ENCODE results near the gene CROCC.
"Not testable (repeated sequence)": the region's sequence is repeated elsewhere in the genome, so short reads cannot be mapped to it uniquely, and the experiment has no call there.

The CROCC gene

DNA sequence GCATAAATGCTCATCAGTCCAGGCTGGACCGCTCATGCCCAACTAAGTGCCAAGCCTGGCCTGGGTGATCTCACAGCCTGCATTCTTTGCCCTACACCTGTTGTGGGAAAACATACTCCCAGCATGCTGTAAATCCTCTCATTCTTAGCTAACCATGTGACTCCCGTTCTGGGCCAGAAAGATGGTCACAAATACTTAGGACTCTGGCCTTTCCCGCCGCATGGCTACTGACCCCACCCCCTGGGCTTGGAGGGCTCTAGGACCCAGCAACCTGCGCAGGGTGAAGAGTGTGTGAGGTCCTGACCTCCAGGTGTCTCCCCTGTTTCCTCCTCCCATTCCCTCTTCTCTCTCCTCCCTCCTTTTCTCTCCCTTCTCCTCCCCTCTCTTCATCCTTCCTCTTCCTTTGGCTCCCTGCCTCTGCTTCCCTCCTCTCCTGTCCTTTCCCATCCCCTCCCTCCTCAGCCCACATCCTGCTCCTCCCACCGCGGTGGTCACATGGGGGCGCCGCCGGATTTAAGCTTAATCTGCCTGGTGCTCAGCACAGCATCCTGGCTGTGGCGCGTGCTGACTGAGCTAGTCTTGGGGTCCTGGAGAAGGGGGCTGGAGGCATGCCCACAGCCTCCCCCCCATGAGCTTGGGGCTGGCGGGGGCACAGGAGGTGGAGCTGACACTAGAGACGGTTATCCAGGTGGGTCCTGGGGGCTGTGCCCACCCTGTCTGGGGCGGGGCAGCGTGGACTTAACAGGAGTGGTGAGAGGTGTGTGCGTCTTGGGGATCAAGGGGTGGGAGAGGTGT is at the start of gene CROCC:
Gene CROCC, plus strand, starts transcription at position 541 of the 795 bp plus-strand sequence. Its CDS starts 88 bp downstream, at position 629.
- DNase-seq: peak; percentile 69 to 73

DNA sequence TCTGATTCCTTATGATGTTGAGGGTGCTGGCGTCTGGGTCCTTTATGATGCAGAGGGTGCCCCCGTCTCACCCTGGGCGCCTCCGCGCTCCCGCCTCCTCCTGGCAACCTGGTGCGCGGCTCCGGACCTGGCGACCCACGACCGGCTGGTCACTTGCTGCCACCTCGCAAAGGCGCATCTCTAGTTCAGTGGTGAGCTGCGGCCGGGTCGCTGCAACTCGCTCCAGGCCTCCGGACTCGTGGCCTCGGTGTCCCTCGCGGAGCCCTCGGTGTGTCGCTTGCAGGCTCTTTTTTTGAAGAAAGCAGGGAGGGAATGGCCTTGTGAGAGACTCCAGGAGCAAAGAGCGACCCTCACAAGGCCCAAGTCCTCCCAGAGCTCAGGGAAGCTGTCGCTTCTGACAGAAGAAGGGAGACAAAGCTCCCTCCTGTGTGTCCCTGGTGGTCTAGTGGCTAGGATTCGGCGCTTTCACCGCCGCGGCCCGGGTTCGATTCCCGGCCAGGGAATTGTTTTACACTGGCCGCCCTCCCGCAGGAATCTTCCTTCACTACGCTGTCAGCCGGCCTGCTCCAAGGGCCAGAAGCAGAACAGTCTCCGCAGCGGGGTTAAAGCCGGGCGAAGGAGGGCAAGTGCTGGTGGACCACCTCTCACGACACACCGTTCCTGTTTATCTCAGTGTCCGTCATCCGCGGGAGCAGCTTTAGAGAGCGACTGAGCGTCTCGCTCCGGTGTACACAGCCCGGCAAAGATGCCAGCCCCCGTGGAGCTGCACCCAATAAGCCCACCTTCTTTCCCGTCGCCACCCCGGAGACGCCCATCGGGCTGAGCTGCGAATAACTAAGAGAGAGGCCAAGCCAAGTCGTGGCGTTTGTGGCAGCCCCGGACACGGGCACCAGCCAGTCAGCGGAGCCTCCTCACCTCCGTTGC is 49.3 kb upstream of the CROCC start:
- not testable (repeated sequence) for DNase-seq

DNA sequence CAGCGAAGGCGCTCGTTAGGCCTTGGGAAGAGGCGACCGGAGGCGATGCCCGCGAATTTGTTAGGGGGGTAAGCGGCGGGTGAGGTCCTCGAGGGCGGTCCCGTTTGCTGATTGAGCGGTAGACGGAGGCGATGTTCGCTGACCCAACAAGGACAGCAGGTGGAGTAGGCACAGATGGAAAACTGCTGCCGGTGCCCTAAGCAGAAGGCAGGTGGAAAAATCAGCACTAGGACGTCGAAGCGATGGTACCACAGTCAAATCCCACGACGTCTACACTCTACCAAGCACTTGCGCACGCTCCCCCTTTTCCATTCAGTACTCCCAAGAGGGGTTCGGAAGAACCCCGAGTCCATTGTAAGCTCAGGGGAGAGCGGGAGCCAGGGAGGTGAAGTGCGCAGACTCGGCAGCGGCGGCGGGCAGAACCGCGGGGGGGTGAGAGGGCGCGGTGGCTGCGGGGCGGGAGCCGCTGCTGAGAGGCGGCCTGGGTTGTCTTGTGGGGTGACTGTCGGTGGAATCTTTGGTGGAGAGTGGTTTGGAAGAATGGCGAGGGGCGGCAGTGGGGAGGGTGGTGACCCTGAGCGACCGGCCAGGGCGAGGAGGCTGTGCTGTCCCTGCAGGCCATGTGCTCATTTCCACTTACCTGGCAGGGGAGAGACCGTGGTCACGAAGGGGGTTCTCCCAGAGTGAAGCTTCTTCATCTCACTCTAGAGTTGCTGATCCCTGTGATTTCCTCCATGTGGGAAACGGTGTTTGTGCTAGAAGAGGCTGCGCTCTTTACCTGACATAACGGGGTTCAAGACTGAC is 48.5 kb upstream of the CROCC start:
- DNase-seq: not testable (repeated sequence)

GRCh38 chr1:16874968-16875765 is 46.6 kb upstream of the CROCC start:
- not testable (repeated sequence) for DNase-seq

DNA sequence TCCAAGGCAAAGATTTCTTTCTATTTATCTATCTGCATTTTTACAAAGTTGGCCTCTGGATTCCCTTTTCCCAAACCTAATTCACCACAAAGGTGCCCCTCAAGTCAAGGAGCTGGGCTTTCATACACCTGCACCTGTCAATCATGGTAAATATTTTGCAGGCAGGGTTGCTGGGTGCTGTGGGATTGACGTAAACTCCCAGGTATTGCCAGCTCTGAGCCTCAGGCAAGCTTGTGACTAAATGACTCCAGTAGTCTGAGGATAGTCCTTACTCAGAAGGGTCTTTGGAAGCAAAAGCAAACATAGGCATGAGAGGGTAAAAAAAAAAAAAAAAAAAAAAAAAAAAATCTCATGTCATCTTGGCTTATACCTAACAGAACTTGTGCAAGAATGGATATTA is 40.0 kb upstream of the CROCC start:
- DNase-seq: peak in 1 of 2 experiments; percentile 30

GRCh38 chr1:16882986-16883385 is 38.7 kb upstream of the CROCC start:
- no peak for DNase-seq

DNA sequence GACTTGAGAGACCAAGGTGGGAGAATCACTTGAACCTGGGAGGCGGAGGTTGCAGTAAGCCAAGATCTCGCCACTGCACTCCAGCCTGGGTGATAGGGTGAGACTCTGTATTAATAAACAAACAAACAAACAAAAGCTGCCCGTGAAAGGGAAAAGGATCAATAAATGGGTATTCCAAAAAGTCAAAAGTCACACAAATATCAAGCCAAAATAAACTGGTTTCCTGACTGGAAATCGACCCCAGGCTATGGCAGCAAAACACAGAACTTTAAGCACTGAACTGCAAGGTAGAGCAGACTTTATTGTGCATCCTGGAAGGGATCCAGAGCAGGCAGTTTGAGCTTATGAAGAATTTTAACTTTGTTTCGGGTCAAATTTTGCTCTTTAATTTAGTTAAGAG is 37.2 kb upstream of the CROCC start:
- not testable (repeated sequence) for DNase-seq

GRCh38 chr1:16886860-16887605 is 34.7 kb upstream of the CROCC start:
- no peak for DNase-seq

- DNase-seq: no peak
Measured at GRCh38 chr1:16888860-16889816, 32.6 kb upstream of the CROCC start.

GRCh38 chr1:16890539-16891021 is 31.2 kb upstream of the CROCC start:
- DNase-seq: peak in 1 of 2 experiments; percentile 47

GRCh38 chr1:16891057-16891456 is 30.7 kb upstream of the CROCC start:
- DNase-seq: peak in 1 of 2 experiments; percentile 45

GRCh38 chr1:16892978-16893525 is 28.7 kb upstream of the CROCC start:
- DNase-seq: not testable (repeated sequence)

- DNase-seq: not testable (repeated sequence)
Measured at GRCh38 chr1:16893796-16894195, 27.9 kb upstream of the CROCC start.

DNA sequence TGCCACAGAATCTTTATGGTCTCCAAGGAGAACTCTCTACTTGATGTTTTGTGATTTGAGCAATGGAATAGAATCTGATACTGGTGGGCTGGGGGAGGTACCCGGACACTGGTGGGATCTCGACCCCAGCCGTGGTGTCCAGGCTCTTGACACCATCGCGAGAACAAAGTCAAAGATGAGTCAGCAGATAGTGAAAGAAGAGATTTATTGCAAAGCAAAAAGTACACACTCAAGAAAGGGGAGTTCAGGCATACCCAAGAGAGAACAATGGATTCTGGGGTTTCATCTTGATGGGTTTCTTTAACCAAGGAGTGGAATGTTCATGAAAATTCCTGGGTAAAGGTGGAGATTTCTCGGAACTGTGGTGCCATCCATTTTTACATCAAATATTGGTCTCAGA is 27.4 kb upstream of the CROCC start:
- not testable (repeated sequence) for DNase-seq

- DNase-seq: not testable (repeated sequence)
Measured at GRCh38 chr1:16895233-16895597, 26.5 kb upstream of the CROCC start.

- DNase-seq: peak; percentile 86 to 95
Measured at GRCh38 chr1:16895598-16896315, 26.0 kb upstream of the CROCC start, which contains the start of gene RNU1-2. Gene RNU1-2 (plus strand): TSS chr1:16895980.

- DNase-seq: peak; percentile 37 to 43
Measured at GRCh38 chr1:16896316-16897055, 25.2 kb upstream of the CROCC start.

GRCh38 chr1:16897653-16898052 is 24.1 kb upstream of the CROCC start:
- DNase-seq: not testable (repeated sequence)
